LNCaP clone FGC (cell line): ENCODE data around the gene CACNG4.

Experiments used
- DNase-seq: peaks from one replicate; pipeline ENCODE4 v3.0.0-alpha.2; 2011; ENCODE audit warnings: low read depth
- H3K4me3 ChIP-seq: 2 replicates; pipeline ENCODE4 v1.5.1; 2011; ENCODE audit warnings: mild to moderate bottlenecking, low read depth, low read length, control low read depth
- CTCF ChIP-seq: IDR thresholded peaks from 2 replicates; pipeline ENCODE4 v1.5.1; 2012; ENCODE audit warnings: mild to moderate bottlenecking; ENCODE audit not compliant: control insufficient read depth, insufficient read depth; ENCODE audit errors: extremely low read depth

Gene CACNG4

GRCh38 chr17:66920950-66921349, 43.6 kb upstream of the CACNG4 start:
- no peak for TF ChIP-seq CTCF
- DNase-seq: no peak

GRCh38 chr17:66923886-66924285, 40.6 kb upstream of the CACNG4 start:
- no peak for TF ChIP-seq CTCF
- H3K4me3 ChIP-seq: no peak overlapping the region
- no peak for DNase-seq

More at GRCh38 chr17:66920950-66921349, 43.6 kb upstream of the CACNG4 start:
- H3K4me3 ChIP-seq: no peak overlapping the region

GRCh38 chr17:66925811-66926500, 38.6 kb upstream of the CACNG4 start:
- no peak overlapping the region for H3K4me3 ChIP-seq
- TF ChIP-seq CTCF: no peak
- no peak for DNase-seq

GRCh38 chr17:66928949-66929348, 35.6 kb upstream of the CACNG4 start:
- DNase-seq: no peak
- TF ChIP-seq CTCF: no peak
- no peak overlapping the region for H3K4me3 ChIP-seq

- TF ChIP-seq CTCF: no peak
- DNase-seq: no peak
- no peak overlapping the region for H3K4me3 ChIP-seq
Measured at GRCh38 chr17:66929591-66929990, 34.9 kb upstream of the CACNG4 start.

- no peak for DNase-seq
- H3K4me3 ChIP-seq: no peak overlapping the region
- TF ChIP-seq CTCF: no peak
Measured at GRCh38 chr17:66930933-66931332, 33.6 kb upstream of the CACNG4 start.

- H3K4me3 ChIP-seq: no peak overlapping the region
- no peak for TF ChIP-seq CTCF
- no peak for DNase-seq
Measured at GRCh38 chr17:66932311-66932710, 32.2 kb upstream of the CACNG4 start.
